HepG2 (cell line): Measurements from ENCODE around the gene DLL4. TPM values are rescaled to one million over a fixed set of nuclear protein-coding genes. Genes with fewer than 3 reads are reported as not detected.
A peak's percentile ranks its signal among the peaks of the same experiment; 100 is the strongest.

ENCODE experiments used
- AGO1 ChIP-seq: fragments of 200-400 bp; formaldehyde crosslinking; IDR thresholded peaks from 2 replicates; pipeline ENCODE4 v1.6.1; 2017; ENCODE audit warnings: mild to moderate bottlenecking, low read depth, low read length, moderate library complexity; ENCODE audit not compliant: poor library complexity, severe bottlenecking
- CREB1 ChIP-seq, 2 experiments: fragments of 450-650 bp in 1 of 2; IDR thresholded peaks; 2 replicates each; pipeline ENCODE4 v1.6.1; 2016 to 2017; ENCODE audit warnings: control low read depth in 1 of 2, mild to moderate bottlenecking in 1 of 2, missing compliant biosample characterization in 1 of 2, missing genetic modification characterization in 1 of 2
- HDAC2 ChIP-seq: sonication (generic); formaldehyde crosslinking; IDR thresholded peaks from 2 replicates; pipeline ENCODE4 v1.4.0; 2020; ENCODE audit warnings: missing genetic modification reagents
- ISX ChIP-seq: sonication (generic); formaldehyde crosslinking; conservative IDR thresholded peaks from 2 replicates; pipeline ENCODE4 v1.5.0; 2020; ENCODE audit warnings: missing genetic modification reagents
- MTA1 ChIP-seq: sonication (generic); formaldehyde crosslinking; IDR thresholded peaks from 2 replicates; pipeline ENCODE4 v1.4.0; 2020; ENCODE audit warnings: missing genetic modification reagents, mild to moderate bottlenecking, borderline replicate concordance
- NR1H2 ChIP-seq: sonication (generic); formaldehyde crosslinking; IDR thresholded peaks from 2 replicates; pipeline ENCODE4 v1.8.1; 2022; ENCODE audit warnings: low read depth, missing genetic modification reagents, borderline replicate concordance
- NR2C2 ChIP-seq: sonication (generic); formaldehyde crosslinking; IDR thresholded peaks from 2 replicates; pipeline ENCODE4 v1.4.0; 2020; ENCODE audit warnings: missing genetic modification reagents, mild to moderate bottlenecking, moderate library complexity, borderline replicate concordance
- NR2F6 ChIP-seq, 2 experiments: IDR thresholded peaks; 2 replicates each; pipeline ENCODE4 v1.6.1; 2016; ENCODE audit warnings: antibody characterized with exemption in 1 of 2, mild to moderate bottlenecking in 1 of 2
- PAF1 ChIP-seq: IDR thresholded peaks from 2 replicates; pipeline ENCODE4 v1.6.1; 2016; ENCODE audit warnings: missing genetic modification reagents, missing compliant biosample characterization
- SMARCE1 ChIP-seq: fragments of 450-650 bp; IDR thresholded peaks from 2 replicates; pipeline ENCODE4 v1.6.1; 2017; ENCODE audit warnings: borderline replicate concordance
- SP2 ChIP-seq: sonication (generic); formaldehyde crosslinking; IDR thresholded peaks from 2 replicates; pipeline ENCODE4 v1.5.1; 2020; ENCODE audit warnings: mild to moderate bottlenecking, missing genetic modification reagents
- TFAP4 ChIP-seq: sonication (generic); IDR thresholded peaks from 2 replicates; pipeline ENCODE4 v1.6.1; 2016; ENCODE audit warnings: low read depth, borderline replicate concordance
- ZIK1 ChIP-seq: sonication (generic); formaldehyde crosslinking; IDR thresholded peaks from 2 replicates; pipeline ENCODE4 v1.5.0; 2020; ENCODE audit warnings: mild to moderate bottlenecking, low read depth, missing genetic modification reagents, borderline replicate concordance
- ZNF296 ChIP-seq: sonication (generic); formaldehyde crosslinking; conservative IDR thresholded peaks from 2 replicates; pipeline ENCODE4 v1.5.0; 2020; ENCODE audit warnings: mild to moderate bottlenecking, missing genetic modification reagents
- ZNF563 ChIP-seq: sonication (generic); formaldehyde crosslinking; IDR thresholded peaks from 2 replicates; pipeline ENCODE4 v1.8.0; 2022; ENCODE audit warnings: mild to moderate bottlenecking, moderate library complexity, missing genetic modification reagents
- ZNF747 ChIP-seq: sonication (generic); formaldehyde crosslinking; IDR thresholded peaks from 2 replicates; pipeline ENCODE4 v1.8.1; 2023; ENCODE audit warnings: missing genetic modification reagents, mild to moderate bottlenecking, borderline replicate concordance
- polyA plus RNA-seq, 8 experiments: library from polyadenylated mRNA; depleted of rRNA in 3 of 8; stranded (reverse) in 7 of 8; unstranded in 1 of 8; fragments of >200 nt; fragmentation: Illumina TruSeq in 4 of 8; extraction: Trizol in 4 of 8; gene quantifications; 2 replicates each; pipeline versions ENCODE4 v1.2.1 to v1.2.3, GENCODE V29; 2011 to 2016; ENCODE audit warnings: low read depth in 4 of 8, missing spikeins in 1 of 8, mixed read lengths in 1 of 8; ENCODE audit not compliant: insufficient read depth in 1 of 8
- total RNA-seq, 5 experiments: library from RNA; depleted of rRNA; stranded (reverse); fragments of >200 nt; fragmentation: Illumina TruSeq; extraction: Trizol; gene quantifications; 2 replicates each; pipeline ENCODE4 v1.2.3, GENCODE V29; 2016; ENCODE audit warnings: low read depth in 1 of 5
- TF ChIP-seq, protein P1 (sequence below): sonication (generic); formaldehyde crosslinking; IDR thresholded peaks from 2 replicates; pipeline ENCODE4 v1.5.1; 2020; ENCODE audit warnings: mild to moderate bottlenecking, missing genetic modification reagents, moderate library complexity
- TF ChIP-seq, protein P2 (sequence below): sonication (generic); formaldehyde crosslinking; IDR thresholded peaks from 2 replicates; pipeline ENCODE4 v1.4.0; 2020; ENCODE audit warnings: missing genetic modification reagents, mild to moderate bottlenecking, borderline replicate concordance
- TF ChIP-seq, protein P3 (sequence below): sonication (generic); formaldehyde crosslinking; IDR thresholded peaks from 2 replicates; pipeline ENCODE4 v1.4.0; 2020; ENCODE audit warnings: mild to moderate bottlenecking, missing genetic modification reagents

DLL4 gene
- total and polyA plus RNA-seq, 2 of the 13 experiments (the other 11 are each of a cell fraction or from before 2014, with no cell fraction given): 0.20 to 0.25 TPM

GRCh38 chr15:40908095-40908494, 21.0 kb upstream of the DLL4 start (continued):
- no peak for TF ChIP-seq SP2 (CRISPR knock-in tag)
- no peak for TF ChIP-seq ZIK1
- no peak for TF ChIP-seq NR1H2
- TF ChIP-seq NR2C2 (CRISPR knock-in tag): peak; percentile 39; the same call in 1 of the 2 replicates
- 0 out of 2 replicates have a peak, but pooled peaks have one; percentile 7 for TF ChIP-seq HDAC2 (CRISPR knock-in tag)
- TF ChIP-seq ZNF563 (CRISPR knock-in tag): no peak
- TF ChIP-seq PAF1: no peak
- TF ChIP-seq, protein P1, sequence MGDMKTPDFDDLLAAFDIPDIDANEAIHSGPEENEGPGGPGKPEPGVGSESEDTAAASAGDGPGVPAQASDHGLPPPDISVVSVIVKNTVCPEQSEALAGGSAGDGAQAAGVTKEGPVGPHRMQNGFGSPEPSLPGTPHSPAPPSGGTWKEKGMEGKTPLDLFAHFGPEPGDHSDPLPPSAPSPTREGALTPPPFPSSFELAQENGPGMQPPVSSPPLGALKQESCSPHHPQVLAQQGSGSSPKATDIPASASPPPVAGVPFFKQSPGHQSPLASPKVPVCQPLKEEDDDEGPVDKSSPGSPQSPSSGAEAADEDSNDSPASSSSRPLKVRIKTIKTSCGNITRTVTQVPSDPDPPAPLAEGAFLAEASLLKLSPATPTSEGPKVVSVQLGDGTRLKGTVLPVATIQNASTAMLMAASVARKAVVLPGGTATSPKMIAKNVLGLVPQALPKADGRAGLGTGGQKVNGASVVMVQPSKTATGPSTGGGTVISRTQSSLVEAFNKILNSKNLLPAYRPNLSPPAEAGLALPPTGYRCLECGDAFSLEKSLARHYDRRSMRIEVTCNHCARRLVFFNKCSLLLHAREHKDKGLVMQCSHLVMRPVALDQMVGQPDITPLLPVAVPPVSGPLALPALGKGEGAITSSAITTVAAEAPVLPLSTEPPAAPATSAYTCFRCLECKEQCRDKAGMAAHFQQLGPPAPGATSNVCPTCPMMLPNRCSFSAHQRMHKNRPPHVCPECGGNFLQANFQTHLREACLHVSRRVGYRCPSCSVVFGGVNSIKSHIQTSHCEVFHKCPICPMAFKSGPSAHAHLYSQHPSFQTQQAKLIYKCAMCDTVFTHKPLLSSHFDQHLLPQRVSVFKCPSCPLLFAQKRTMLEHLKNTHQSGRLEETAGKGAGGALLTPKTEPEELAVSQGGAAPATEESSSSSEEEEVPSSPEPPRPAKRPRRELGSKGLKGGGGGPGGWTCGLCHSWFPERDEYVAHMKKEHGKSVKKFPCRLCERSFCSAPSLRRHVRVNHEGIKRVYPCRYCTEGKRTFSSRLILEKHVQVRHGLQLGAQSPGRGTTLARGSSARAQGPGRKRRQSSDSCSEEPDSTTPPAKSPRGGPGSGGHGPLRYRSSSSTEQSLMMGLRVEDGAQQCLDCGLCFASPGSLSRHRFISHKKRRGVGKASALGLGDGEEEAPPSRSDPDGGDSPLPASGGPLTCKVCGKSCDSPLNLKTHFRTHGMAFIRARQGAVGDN (CRISPR knock-in tag): peak; percentile 40; the same call in 1 of the 2 replicates
- peak; percentile 60 for TF ChIP-seq NR2F6 (IDR thresholded peaks at IDR 0.05)
- TF ChIP-seq NR2F6 (CRISPR knock-in tag; IDR thresholded peaks at IDR 0.05): peak; percentile 66
- peak; percentile 35; the same call in 1 of the 2 replicates for TF ChIP-seq MTA1 (CRISPR knock-in tag)
- TF ChIP-seq, protein P2, sequence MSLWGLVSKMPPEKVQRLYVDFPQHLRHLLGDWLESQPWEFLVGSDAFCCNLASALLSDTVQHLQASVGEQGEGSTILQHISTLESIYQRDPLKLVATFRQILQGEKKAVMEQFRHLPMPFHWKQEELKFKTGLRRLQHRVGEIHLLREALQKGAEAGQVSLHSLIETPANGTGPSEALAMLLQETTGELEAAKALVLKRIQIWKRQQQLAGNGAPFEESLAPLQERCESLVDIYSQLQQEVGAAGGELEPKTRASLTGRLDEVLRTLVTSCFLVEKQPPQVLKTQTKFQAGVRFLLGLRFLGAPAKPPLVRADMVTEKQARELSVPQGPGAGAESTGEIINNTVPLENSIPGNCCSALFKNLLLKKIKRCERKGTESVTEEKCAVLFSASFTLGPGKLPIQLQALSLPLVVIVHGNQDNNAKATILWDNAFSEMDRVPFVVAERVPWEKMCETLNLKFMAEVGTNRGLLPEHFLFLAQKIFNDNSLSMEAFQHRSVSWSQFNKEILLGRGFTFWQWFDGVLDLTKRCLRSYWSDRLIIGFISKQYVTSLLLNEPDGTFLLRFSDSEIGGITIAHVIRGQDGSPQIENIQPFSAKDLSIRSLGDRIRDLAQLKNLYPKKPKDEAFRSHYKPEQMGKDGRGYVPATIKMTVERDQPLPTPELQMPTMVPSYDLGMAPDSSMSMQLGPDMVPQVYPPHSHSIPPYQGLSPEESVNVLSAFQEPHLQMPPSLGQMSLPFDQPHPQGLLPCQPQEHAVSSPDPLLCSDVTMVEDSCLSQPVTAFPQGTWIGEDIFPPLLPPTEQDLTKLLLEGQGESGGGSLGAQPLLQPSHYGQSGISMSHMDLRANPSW (CRISPR knock-in tag): no peak
- TF ChIP-seq AGO1: no peak
- TF ChIP-seq CREB1 (IDR thresholded peaks at IDR 0.05): no peak
- no peak for TF ChIP-seq CREB1 (CRISPR knock-in tag; IDR thresholded peaks at IDR 0.05)
- TF ChIP-seq TFAP4: no peak
- TF ChIP-seq, protein P3, sequence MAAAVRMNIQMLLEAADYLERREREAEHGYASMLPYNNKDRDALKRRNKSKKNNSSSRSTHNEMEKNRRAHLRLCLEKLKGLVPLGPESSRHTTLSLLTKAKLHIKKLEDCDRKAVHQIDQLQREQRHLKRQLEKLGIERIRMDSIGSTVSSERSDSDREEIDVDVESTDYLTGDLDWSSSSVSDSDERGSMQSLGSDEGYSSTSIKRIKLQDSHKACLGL (CRISPR knock-in tag): 0 out of 2 replicates have a peak, but pooled peaks have one; percentile 5
- no peak for TF ChIP-seq ISX
- TF ChIP-seq ZNF747 (CRISPR knock-in tag): no peak
- TF ChIP-seq SMARCE1: no peak
- no peak for TF ChIP-seq ZNF296 (CRISPR knock-in tag)
